ENCODE data around the gene F2RL3.

The F2RL3 gene

GRCh38 chr19:16889366-16889882 is 625 bp downstream of the F2RL3 start:
- CTCF ChIA-PET, result interaction anchor here (0.7 kb wide), 1 partner anchor 10 kb away, joined by 4 read pairs; no protein-coding TSS in a partner anchor
- H3K4me1 ChIP-seq (ENCODE audit: control extremely low read depth in 1 of 4, control insufficient read depth in 4 of 4, insufficient read depth in 4 of 4, low read length in 3 of 4), result peaks cover 6 to 67% (median 57%) of the 10 kb centered on the region in 4 experiments
- 72% methylated on average over 15 of the region's 22 CpGs for WGBS (ENCODE audit: insufficient coverage)
- H3K4me3 ChIP-seq (ENCODE audit: control insufficient read depth in 1 of 7, extremely low read depth in 1 of 7, insufficient read depth in 4 of 7, low read depth in 2 of 7, low read length in 6 of 7), result peak overlapping the region in 4 of 7 experiments; percentile 28 to 61 (median 42)
- H3K9me3 ChIP-seq (ENCODE audit: control extremely low read depth in 1 of 5, control insufficient read depth in 4 of 5, insufficient read depth in 2 of 5, low read depth in 1 of 5, low read length in 4 of 5), result no peaks in the 10 kb centered on the region
- POLR2A ChIA-PET, result no interaction called here
- H3K27me3 ChIP-seq (replicated peaks in 2 of 5; ENCODE audit: control insufficient read depth in 4 of 5, insufficient read depth in 5 of 5, low read length in 4 of 5), result no peaks in the 10 kb centered on the region
- peak overlapping the region in 1 of 2 experiments; percentile 73 for H3K27ac ChIP-seq (ENCODE audit: insufficient read depth in 1 of 2, low read depth in 1 of 2, low read length in 2 of 2, poor library complexity in 1 of 2, severe bottlenecking in 2 of 2)
- no peaks in the 10 kb centered on the region for H3K36me3 ChIP-seq (ENCODE audit: control insufficient read depth in 4 of 4, insufficient read depth in 4 of 4, low read length in 3 of 4)
- DNase-seq, result no peak

- CTCF ChIA-PET, result interaction anchor here (0.7 kb wide), 1 partner anchor 10 kb away, joined by 4 read pairs; no protein-coding TSS in a partner anchor
- Histone ChIP-seq H3K9me3 (ENCODE audit: control extremely low read depth in 1 of 5, control insufficient read depth in 4 of 5, insufficient read depth in 2 of 5, low read depth in 1 of 5, low read length in 4 of 5) (no peaks in the 10 kb centered on the region), H3K36me3 (ENCODE audit: control insufficient read depth in 4 of 4, insufficient read depth in 4 of 4, low read length in 3 of 4) (no peaks in the 10 kb centered on the region), H3K27me3 (replicated peaks in 2 of 5; ENCODE audit: control insufficient read depth in 4 of 5, insufficient read depth in 5 of 5, low read length in 4 of 5) (peaks cover 0 to 2% (median 0%) of the 10 kb centered on the region in 5 experiments), H3K4me1 (ENCODE audit: control extremely low read depth in 1 of 4, control insufficient read depth in 4 of 4, insufficient read depth in 4 of 4, low read length in 3 of 4) (peaks cover 6 to 70% (median 57%) of the 10 kb centered on the region in 4 experiments), H3K4me3 (ENCODE audit: control insufficient read depth in 1 of 7, extremely low read depth in 1 of 7, insufficient read depth in 4 of 7, low read depth in 2 of 7, low read length in 6 of 7) (peak overlapping the region in 1 of 7 experiments; percentile 37), H3K27ac (ENCODE audit: insufficient read depth in 1 of 2, low read depth in 1 of 2, low read length in 2 of 2, poor library complexity in 1 of 2, severe bottlenecking in 2 of 2) (peak overlapping the region in 1 of 2 experiments; percentile 73)
- 97% methylated on average over 46 of the region's 48 CpGs for WGBS (ENCODE audit: insufficient coverage)
- DNase-seq, result no peak
- POLR2A ChIA-PET, result no interaction called here
Observed at GRCh38 chr19:16889883-16890460, 1.2 kb downstream of the F2RL3 start.

- ChIA-PET CTCF (no interaction called here), POLR2A (no interaction called here)
- no peaks in the 10 kb centered on the region for H3K9me3 ChIP-seq (ENCODE audit: control extremely low read depth in 1 of 5, control insufficient read depth in 4 of 5, insufficient read depth in 2 of 5, low read depth in 1 of 5, low read length in 4 of 5)
- 96% methylated on average over 15 of the region's 24 CpGs for WGBS (ENCODE audit: insufficient coverage)
- H3K4me3 ChIP-seq (ENCODE audit: control insufficient read depth in 1 of 7, extremely low read depth in 1 of 7, insufficient read depth in 4 of 7, low read depth in 2 of 7, low read length in 6 of 7), result no peak overlapping the region
- peaks cover 0 to 7% (median 5%) of the 10 kb centered on the region in 5 experiments for H3K27me3 ChIP-seq (replicated peaks in 2 of 5; ENCODE audit: control insufficient read depth in 4 of 5, insufficient read depth in 5 of 5, low read length in 4 of 5)
- DNase-seq, result no peak
- peaks cover 9 to 70% (median 59%) of the 10 kb centered on the region in 4 experiments for H3K4me1 ChIP-seq (ENCODE audit: control extremely low read depth in 1 of 4, control insufficient read depth in 4 of 4, insufficient read depth in 4 of 4, low read length in 3 of 4)
- no peaks in the 10 kb centered on the region for H3K36me3 ChIP-seq (ENCODE audit: control insufficient read depth in 4 of 4, insufficient read depth in 4 of 4, low read length in 3 of 4)
- peak overlapping the region in 1 of 2 experiments; percentile 73 for H3K27ac ChIP-seq (ENCODE audit: insufficient read depth in 1 of 2, low read depth in 1 of 2, low read length in 2 of 2, poor library complexity in 1 of 2, severe bottlenecking in 2 of 2)
Observed at GRCh38 chr19:16890461-16891184, 1.8 kb downstream of the F2RL3 start.

- no peak for DNase-seq
- Histone ChIP-seq H3K27ac (ENCODE audit: insufficient read depth in 1 of 2, low read depth in 1 of 2, low read length in 2 of 2, poor library complexity in 1 of 2, severe bottlenecking in 2 of 2) (no peak overlapping the region), H3K36me3 (ENCODE audit: control insufficient read depth in 4 of 4, insufficient read depth in 4 of 4, low read length in 3 of 4) (no peaks in the 10 kb centered on the region), H3K4me1 (ENCODE audit: control extremely low read depth in 1 of 4, control insufficient read depth in 4 of 4, insufficient read depth in 4 of 4, low read length in 3 of 4) (peaks cover 10 to 74% (median 68%) of the 10 kb centered on the region in 4 experiments), H3K9me3 (ENCODE audit: control extremely low read depth in 1 of 5, control insufficient read depth in 4 of 5, insufficient read depth in 2 of 5, low read depth in 1 of 5, low read length in 4 of 5) (no peaks in the 10 kb centered on the region), H3K27me3 (replicated peaks in 2 of 5; ENCODE audit: control insufficient read depth in 4 of 5, insufficient read depth in 5 of 5, low read length in 4 of 5) (peaks cover 1 to 14% (median 9%) of the 10 kb centered on the region in 5 experiments), H3K4me3 (ENCODE audit: control insufficient read depth in 1 of 7, extremely low read depth in 1 of 7, insufficient read depth in 4 of 7, low read depth in 2 of 7, low read length in 6 of 7) (no peak overlapping the region)
- ChIA-PET CTCF (interaction anchor here (0.8 kb wide), 1 partner anchor 8 kb away, joined by 3 read pairs; no protein-coding TSS in a partner anchor), POLR2A (no interaction called here)
- 94% methylated on average over 11 of the region's 12 CpGs for WGBS (ENCODE audit: insufficient coverage)
Observed at GRCh38 chr19:16891696-16892382, 3.0 kb downstream of the F2RL3 start.

GRCh38 chr19:16892436-16892835 is 3.6 kb downstream of the F2RL3 start:
- Histone ChIP-seq H3K27ac (ENCODE audit: insufficient read depth in 1 of 2, low read depth in 1 of 2, low read length in 2 of 2, poor library complexity in 1 of 2, severe bottlenecking in 2 of 2) (no peak overlapping the region), H3K4me1 (ENCODE audit: control extremely low read depth in 1 of 4, control insufficient read depth in 4 of 4, insufficient read depth in 4 of 4, low read length in 3 of 4) (peaks cover 10 to 72% (median 67%) of the 10 kb centered on the region in 4 experiments), H3K4me3 (ENCODE audit: control insufficient read depth in 1 of 7, extremely low read depth in 1 of 7, insufficient read depth in 4 of 7, low read depth in 2 of 7, low read length in 6 of 7) (no peak overlapping the region), H3K9me3 (ENCODE audit: control extremely low read depth in 1 of 5, control insufficient read depth in 4 of 5, insufficient read depth in 2 of 5, low read depth in 1 of 5, low read length in 4 of 5) (no peaks in the 10 kb centered on the region), H3K36me3 (ENCODE audit: control insufficient read depth in 4 of 4, insufficient read depth in 4 of 4, low read length in 3 of 4) (no peaks in the 10 kb centered on the region), H3K27me3 (replicated peaks in 2 of 5; ENCODE audit: control insufficient read depth in 4 of 5, insufficient read depth in 5 of 5, low read length in 4 of 5) (peaks cover 1 to 17% (median 9%) of the 10 kb centered on the region in 5 experiments)
- no CpG with 5 or more reads among the region's 4 CpGs for WGBS (ENCODE audit: insufficient coverage)
- peak in 2 of 3 donors; percentile 45 to 80 for DNase-seq
- ChIA-PET POLR2A (no interaction called here), CTCF (interaction anchor here (1.7 kb wide), 1 partner anchor 56 kb away, joined by 6 read pairs; no protein-coding TSS in a partner anchor)

- Histone ChIP-seq H3K4me1 (ENCODE audit: control extremely low read depth in 1 of 4, control insufficient read depth in 4 of 4, insufficient read depth in 4 of 4, low read length in 3 of 4) (peaks cover 10 to 70% (median 66%) of the 10 kb centered on the region in 4 experiments), H3K27ac (ENCODE audit: insufficient read depth in 1 of 2, low read depth in 1 of 2, low read length in 2 of 2, poor library complexity in 1 of 2, severe bottlenecking in 2 of 2) (no peak overlapping the region), H3K27me3 (replicated peaks in 2 of 5; ENCODE audit: control insufficient read depth in 4 of 5, insufficient read depth in 5 of 5, low read length in 4 of 5) (peaks cover 1 to 24% (median 9%) of the 10 kb centered on the region in 5 experiments), H3K9me3 (ENCODE audit: control extremely low read depth in 1 of 5, control insufficient read depth in 4 of 5, insufficient read depth in 2 of 5, low read depth in 1 of 5, low read length in 4 of 5) (no peaks in the 10 kb centered on the region), H3K4me3 (ENCODE audit: control insufficient read depth in 1 of 7, extremely low read depth in 1 of 7, insufficient read depth in 4 of 7, low read depth in 2 of 7, low read length in 6 of 7) (peak overlapping the region in 1 of 7 experiments; percentile 25), H3K36me3 (ENCODE audit: control insufficient read depth in 4 of 4, insufficient read depth in 4 of 4, low read length in 3 of 4) (no peaks in the 10 kb centered on the region)
- peak in 2 of 3 donors; percentile 36 to 56 for DNase-seq
- 62% methylated on average over 12 of the region's 19 CpGs for WGBS (ENCODE audit: insufficient coverage)
- ChIA-PET CTCF (interaction anchor here (1.7 kb wide), 1 partner anchor 57 kb away, joined by 6 read pairs; no protein-coding TSS in a partner anchor), POLR2A (interaction anchor here (0.7 kb wide), 1 partner anchor 16 kb away, joined by 3 read pairs; no protein-coding TSS in a partner anchor)
Observed at GRCh38 chr19:16892868-16893685, 4.3 kb downstream of the F2RL3 start.
